GM10847 (cell line): ENCODE data around the gene KRTAP10-7.

Experiments
- POLR2A ChIP-seq: IDR thresholded peaks from 2 replicates; pipeline ENCODE4 v1.6.1; 2011; ENCODE audit not compliant: insufficient read length; ENCODE audit errors: extremely low read depth

Gene KRTAP10-7

GRCh38 chr21:44598061-44598460, 2.3 kb upstream of the KRTAP10-7 start:
- no peak for TF ChIP-seq POLR2A

- no peak for TF ChIP-seq POLR2A
Measured at GRCh38 chr21:44599264-44600029, 950 bp upstream of the KRTAP10-7 start.

GRCh38 chr21:44601596-44602462, 1.4 kb downstream of the KRTAP10-7 start:
- TF ChIP-seq POLR2A = no peak

- no peak for TF ChIP-seq POLR2A
Measured at GRCh38 chr21:44602463-44602850, 2.1 kb downstream of the KRTAP10-7 start.

DNA sequence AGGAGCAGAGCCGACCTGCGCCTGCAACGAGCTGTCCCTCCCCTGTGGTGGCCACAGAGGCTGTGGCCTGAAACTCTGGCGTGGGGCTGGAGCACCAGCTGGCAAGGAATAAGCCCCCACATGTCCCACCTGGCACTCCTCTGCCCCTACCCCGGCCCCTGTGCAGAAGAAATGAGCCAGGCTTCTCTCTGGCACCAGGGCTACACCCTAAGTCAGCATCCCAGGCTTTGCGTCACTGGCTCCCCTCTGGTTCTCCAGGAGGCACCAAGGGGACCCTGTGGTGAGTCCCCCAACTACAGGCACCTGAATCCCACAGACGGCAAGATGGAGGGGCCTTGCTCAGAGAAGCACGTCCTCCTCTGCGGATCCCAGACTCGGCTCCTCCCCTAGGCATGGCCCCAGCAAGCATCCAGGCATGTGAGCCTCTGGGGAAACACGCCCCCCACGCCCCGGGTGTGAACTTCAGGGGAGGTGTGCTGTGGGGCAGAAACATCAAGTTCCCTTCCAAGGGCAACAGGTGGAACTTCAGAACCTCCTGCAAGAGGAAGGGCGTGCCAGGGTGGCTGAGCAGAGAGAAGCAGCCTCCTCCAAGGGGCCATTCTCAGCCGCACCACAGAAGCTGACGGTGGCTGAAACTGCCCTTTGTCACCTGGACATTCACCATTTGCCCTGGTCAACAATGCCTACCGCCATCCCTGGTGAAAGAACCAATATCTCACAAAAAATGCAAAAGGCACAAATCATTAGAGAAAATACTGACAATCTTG, 2.9 kb downstream of the KRTAP10-7 start:
- no peak for TF ChIP-seq POLR2A

GRCh38 chr21:44603911-44604310, 3.5 kb downstream of the KRTAP10-7 start:
- no peak for TF ChIP-seq POLR2A

DNA sequence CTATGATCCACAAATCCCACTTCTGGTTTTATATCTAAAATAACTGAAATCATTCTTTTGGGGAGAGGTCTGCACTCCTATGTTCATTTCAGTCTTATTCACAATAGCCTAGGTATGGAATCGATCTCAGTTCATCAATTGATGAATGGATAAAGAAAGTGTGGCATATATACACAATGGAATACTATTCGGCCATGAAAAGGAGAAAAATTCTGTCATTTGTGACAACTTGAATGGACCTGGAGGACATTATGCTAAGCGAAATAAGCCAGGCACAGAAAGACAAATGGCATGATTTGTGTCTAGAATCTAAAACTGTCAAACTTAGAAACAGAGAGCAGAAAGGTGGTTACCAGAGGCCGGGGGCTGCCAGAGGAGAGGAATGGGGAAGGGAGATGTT, 6.1 kb downstream of the KRTAP10-7 start:
- no peak for TF ChIP-seq POLR2A

DNA sequence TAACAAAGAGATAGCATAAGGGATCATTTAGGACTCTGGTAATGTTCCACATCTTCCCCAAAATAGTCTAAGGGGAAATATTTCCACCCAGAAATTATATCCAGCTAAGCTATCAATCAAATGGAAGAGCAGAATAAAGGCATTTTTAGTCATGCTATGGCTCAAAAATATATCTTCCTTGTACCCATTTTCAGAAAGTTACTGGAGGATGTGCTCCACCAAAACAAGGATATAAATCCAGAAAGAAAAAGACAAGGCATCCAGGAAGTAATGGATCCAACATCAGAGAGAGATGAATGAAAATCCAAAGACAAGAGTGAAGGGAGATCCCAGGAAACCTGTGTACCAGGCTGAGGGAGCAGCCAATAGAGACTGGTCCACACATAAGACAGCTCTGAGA, 8.8 kb downstream of the KRTAP10-7 start:
- no peak for TF ChIP-seq POLR2A

DNA sequence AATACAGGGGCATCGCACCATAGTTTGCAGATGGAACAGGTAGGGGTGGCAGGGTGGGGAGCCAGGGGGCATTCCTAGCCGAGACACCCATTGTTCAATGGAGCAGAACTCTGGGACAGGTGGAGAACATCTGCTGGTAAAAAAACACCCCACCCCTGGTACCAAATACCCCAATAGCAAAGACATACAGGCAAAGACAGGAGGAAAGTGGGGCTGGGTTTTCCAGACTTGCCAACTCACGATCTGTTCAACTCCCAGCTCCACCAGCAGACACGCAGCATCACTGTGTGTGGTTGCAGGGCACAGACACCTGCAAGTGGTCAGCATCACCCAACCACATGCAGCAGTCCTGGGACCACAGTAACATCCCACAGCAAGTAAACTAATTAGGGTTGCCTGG, 11.2 kb downstream of the KRTAP10-7 start:
- TF ChIP-seq POLR2A = no peak

- no peak for TF ChIP-seq POLR2A
Measured at GRCh38 chr21:44612029-44612486, 11.7 kb downstream of the KRTAP10-7 start, which contains the start of gene KRTAP10-8. TSS of gene KRTAP10-8 (plus strand) at chr21:44612079. CDS start at chr21:44612101, 22 bp downstream.

DNA sequence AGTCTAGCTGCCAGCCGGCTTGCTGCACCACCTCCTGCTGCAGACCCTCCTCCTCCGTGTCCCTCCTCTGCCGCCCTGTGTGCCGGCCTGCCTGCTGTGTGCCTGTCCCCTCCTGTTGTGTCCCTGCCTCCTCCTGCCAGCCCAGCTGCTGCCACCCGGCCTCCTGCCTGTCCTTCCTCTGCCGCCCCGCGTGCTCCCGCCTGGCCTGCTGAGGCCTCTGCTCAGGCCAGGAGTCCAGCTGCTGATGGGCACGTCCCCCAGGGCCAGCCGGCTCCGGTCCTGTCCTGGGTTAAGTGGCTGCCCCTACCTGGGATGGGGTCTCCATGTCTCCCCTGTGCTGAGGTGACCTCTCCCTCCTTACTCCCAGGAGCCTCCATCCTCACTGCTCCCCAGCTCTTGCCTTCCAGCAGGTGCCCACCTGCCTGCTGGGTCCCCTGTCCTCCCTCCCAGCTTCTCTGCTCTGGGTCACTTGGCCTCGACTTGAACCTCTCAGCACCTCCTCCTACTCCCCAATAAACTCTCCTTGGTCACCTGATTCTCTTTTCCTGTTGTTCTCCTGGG, 12.4 kb downstream of the KRTAP10-7 start:
- TF ChIP-seq POLR2A = no peak

DNA sequence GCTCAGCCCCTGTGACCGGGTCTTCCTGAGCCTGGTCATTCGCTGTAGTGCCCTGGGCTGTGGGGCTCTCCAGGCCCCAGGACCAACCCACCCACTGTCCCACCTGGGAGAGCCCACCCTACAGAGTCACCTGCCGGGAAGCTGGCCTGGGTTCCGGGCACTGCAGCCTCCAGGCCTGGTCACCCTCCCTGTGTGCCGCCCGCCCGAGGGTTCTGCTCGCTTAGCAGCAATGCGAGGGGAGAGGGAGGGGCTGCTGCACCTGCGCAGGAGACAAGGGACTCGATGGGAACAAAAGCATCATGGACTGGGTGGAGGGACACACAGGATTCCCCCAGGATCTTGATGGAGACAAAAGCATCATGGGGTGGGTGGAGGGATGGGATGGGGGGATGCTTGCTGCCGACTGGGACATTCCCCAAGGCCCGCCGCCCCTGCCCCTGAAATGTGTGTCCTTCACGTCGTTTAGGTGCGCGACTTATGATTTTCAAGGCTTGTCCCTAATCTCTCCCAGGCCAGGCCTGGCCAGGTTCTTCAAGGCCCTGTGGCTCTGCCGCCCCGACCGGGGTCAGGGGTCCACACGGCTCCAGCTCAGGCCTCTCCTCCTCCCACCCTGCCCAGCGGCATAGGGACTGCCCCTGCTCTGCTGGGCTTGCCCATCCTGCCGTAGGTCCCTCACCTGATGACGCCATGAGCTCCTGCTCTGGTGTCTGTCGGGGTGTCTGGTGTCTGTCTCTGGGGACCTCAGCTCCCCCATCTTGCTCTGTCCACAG, 13.2 kb downstream of the KRTAP10-7 start:
- no peak for TF ChIP-seq POLR2A

- TF ChIP-seq POLR2A = no peak
Measured at GRCh38 chr21:44614161-44614631, 13.8 kb downstream of the KRTAP10-7 start.

GRCh38 chr21:44614961-44615391, 14.6 kb downstream of the KRTAP10-7 start:
- TF ChIP-seq POLR2A = no peak
